ENCODE results near the gene PPP2R3A.

The PPP2R3A gene

GRCh38 chr3:136194409-136195257 lies 229.1 kb downstream of the PPP2R3A start:
- peak; percentile 41 for DNase-seq (ENCODE audit: low spot score)

- DNase-seq (ENCODE audit: low spot score): peak; percentile 75
Observed at GRCh38 chr3:136195258-136196063, 229.9 kb downstream of the PPP2R3A start.

- DNase-seq (ENCODE audit: low spot score): no peak
Observed at GRCh38 chr3:136196064-136196400, 230.5 kb downstream of the PPP2R3A start, which contains the start of gene MSL2. MSL2 (minus strand) TSS chr3:136196335; CDS start chr3:136195113, 1,222 bp downstream.

GRCh38 chr3:136196401-136197158 lies 231.1 kb downstream of the PPP2R3A start:
- peak; percentile 99 for DNase-seq (ENCODE audit: low spot score)

GRCh38 chr3:136197159-136197793 lies 231.7 kb downstream of the PPP2R3A start:
- peak; percentile 31 for DNase-seq (ENCODE audit: low spot score)

All from RKO (cell line).